Measurements from ENCODE around the gene ADGRG6. TPM values are rescaled to one million over a fixed set of nuclear protein-coding genes. Genes with fewer than 3 reads are reported as not detected.

The ADGRG6 gene
- total RNA-seq, 1 experiment from 2014 or later = 2.5 TPM

DNA sequence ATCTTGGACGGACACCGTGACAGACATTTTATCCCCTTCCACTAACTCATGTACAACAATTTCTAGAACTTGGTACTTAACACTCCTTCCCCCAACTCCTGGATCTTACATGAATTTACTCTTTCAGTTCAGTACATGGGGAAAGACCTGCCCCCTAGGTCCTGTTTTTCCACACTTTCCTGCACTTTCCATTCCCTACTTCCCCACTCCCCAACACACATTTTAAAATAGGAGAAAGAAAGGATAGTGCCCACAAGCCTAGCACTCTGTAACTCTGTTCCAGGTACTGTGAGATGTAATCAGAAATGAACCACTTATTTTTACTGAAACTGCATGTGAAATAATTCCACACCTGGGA lies 1.3 kb downstream of the ADGRG6 start:
- Histone ChIP-seq H3K79me1 (ENCODE audit: insufficient read depth, low read depth, low read length, poor library complexity, severe bottlenecking) (no peaks in the 10 kb centered on the region), H2AK5ac (ENCODE audit: insufficient read length, low read length) (no peak overlapping the region), H3K14ac (ENCODE audit: insufficient read depth, low read length) (no peak overlapping the region), H4K8ac (replicated peaks; ENCODE audit: insufficient read length, low read depth, low read length) (no peak overlapping the region), H4K91ac (ENCODE audit: insufficient read length, low read depth, low read length) (no peak overlapping the region), H2BK12ac (ENCODE audit: insufficient read length, low read depth, low read length) (no peak overlapping the region), H4K20me1 (ENCODE audit: control insufficient read depth, insufficient read depth, insufficient read length) (no peaks in the 10 kb centered on the region), H3K9ac (ENCODE audit: extremely low read depth, insufficient read length, low read length) (no peak overlapping the region), H3K56ac (ENCODE audit: insufficient read length, low read depth, low read length) (no peak overlapping the region), H3K4me1 (ENCODE audit: insufficient read depth, low read length) (no peaks in the 10 kb centered on the region), H3K9me3 (ENCODE audit: control insufficient read depth, low read depth, low read length) (no peaks in the 10 kb centered on the region), H2BK120ac (ENCODE audit: low read depth, low read length, poor library complexity, severe bottlenecking) (no peak overlapping the region), H4K5ac (ENCODE audit: insufficient read length, low read depth, low read length) (no peak overlapping the region), H3T11ph (ENCODE audit: low read length) (no peak overlapping the region), H2BK15ac (ENCODE audit: low read depth, low read length) (no peak overlapping the region), H3K79me2 (ENCODE audit: insufficient read depth, low read length) (no peaks in the 10 kb centered on the region), H3K4me2 (ENCODE audit: insufficient read depth, insufficient read length, low read length) (no peak overlapping the region), H3K23me2 (ENCODE audit: insufficient read length, low read depth, low read length, poor library complexity, severe bottlenecking) (peaks cover 7% of the 10 kb centered on the region), H3K18ac (ENCODE audit: insufficient read length, low read depth, low read length) (no peak overlapping the region), H2BK5ac (ENCODE audit: insufficient read length, low read length) (no peak overlapping the region), H3K27ac (ENCODE audit: insufficient read length, low read depth, low read length) (no peak overlapping the region), H2BK20ac (ENCODE audit: low read depth, low read length, poor library complexity, severe bottlenecking) (no peak overlapping the region), H3K4ac (ENCODE audit: low read depth, low read length) (no peak overlapping the region), H2AFZ (ENCODE audit: low read length) (no peak overlapping the region), H3K27me3 (ENCODE audit: insufficient read depth, low read length) (peaks cover 8% of the 10 kb centered on the region; the same call in 1 of the 2 replicates), H3K23ac (ENCODE audit: insufficient read length, low read depth, low read length) (no peak overlapping the region)
- no peak for DNase-seq
- Mint-ChIP-seq H3K4me3 (peak overlapping the region in 1 of 2 experiments; percentile 43; a peak in 1 of 5 replicates), H3K27ac (no peak overlapping the region), H3K9me3 (peaks cover 0 to 3% of the 10 kb centered on the region in 2 experiments; a peak in 1 of 5 replicates), H3K4me1 (peaks cover 23 to 26% of the 10 kb centered on the region in 2 experiments), H3K36me3 (ENCODE audit: insufficient read depth in 1 of 3, low read depth in 3 of 3) (no peaks in the 10 kb centered on the region; a peak in 1 of 7 replicates), H3K27me3 (ENCODE audit: low read depth) (peaks cover 35% of the 10 kb centered on the region)
- no CpG with 5 or more reads among the region's 2 CpGs for WGBS (ENCODE audit: extremely low coverage, insufficient read length, low lambda C conversion rate)
- TF ChIP-seq, protein P1, sequence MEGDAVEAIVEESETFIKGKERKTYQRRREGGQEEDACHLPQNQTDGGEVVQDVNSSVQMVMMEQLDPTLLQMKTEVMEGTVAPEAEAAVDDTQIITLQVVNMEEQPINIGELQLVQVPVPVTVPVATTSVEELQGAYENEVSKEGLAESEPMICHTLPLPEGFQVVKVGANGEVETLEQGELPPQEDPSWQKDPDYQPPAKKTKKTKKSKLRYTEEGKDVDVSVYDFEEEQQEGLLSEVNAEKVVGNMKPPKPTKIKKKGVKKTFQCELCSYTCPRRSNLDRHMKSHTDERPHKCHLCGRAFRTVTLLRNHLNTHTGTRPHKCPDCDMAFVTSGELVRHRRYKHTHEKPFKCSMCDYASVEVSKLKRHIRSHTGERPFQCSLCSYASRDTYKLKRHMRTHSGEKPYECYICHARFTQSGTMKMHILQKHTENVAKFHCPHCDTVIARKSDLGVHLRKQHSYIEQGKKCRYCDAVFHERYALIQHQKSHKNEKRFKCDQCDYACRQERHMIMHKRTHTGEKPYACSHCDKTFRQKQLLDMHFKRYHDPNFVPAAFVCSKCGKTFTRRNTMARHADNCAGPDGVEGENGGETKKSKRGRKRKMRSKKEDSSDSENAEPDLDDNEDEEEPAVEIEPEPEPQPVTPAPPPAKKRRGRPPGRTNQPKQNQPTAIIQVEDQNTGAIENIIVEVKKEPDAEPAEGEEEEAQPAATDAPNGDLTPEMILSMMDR (conservative IDR thresholded peaks at IDR 0.05) = no peak
